GM23338 (cell line): ENCODE data around the gene GNB3. TPM values are rescaled to one million over a fixed set of nuclear protein-coding genes. Genes with fewer than 3 reads are reported as not detected.

ENCODE experiments used
- ATAC-seq: fragments of 200-7000 bp; cut with Tn5 transposase; 3 replicates; pipeline ENCODE4 v1.9.1; 2020
- DNase-seq: peaks from one replicate; pipeline ENCODE4 v3.0.0-alpha.2; 2015; ENCODE audit warnings: low spot score
- H2AFZ ChIP-seq: fragments of 200-600 bp; sonication (generic); 2 replicates; pipeline ENCODE4 v1.8.0; 2016; ENCODE audit warnings: antibody characterized with exemption, mild to moderate bottlenecking, moderate library complexity
- H3F3A ChIP-seq: fragments of 200-600 bp; sonication (generic); replicated peaks from 2 replicates; pipeline ENCODE4 v1.8.0; 2017; ENCODE audit warnings: antibody characterized with exemption, mixed run types, low read depth
- H3K27ac ChIP-seq: fragments of 200-600 bp; sonication (generic); 2 replicates; pipeline ENCODE4 v1.6.1; 2016; ENCODE audit warnings: low read depth
- H3K27me3 ChIP-seq: fragments of 200-600 bp; sonication (generic); 2 replicates; pipeline ENCODE4 v1.8.0; 2016; ENCODE audit warnings: mild to moderate bottlenecking, mixed run types, moderate library complexity; ENCODE audit not compliant: insufficient read depth
- H3K36me3 ChIP-seq: fragments of 200-600 bp; sonication (generic); 2 replicates; pipeline ENCODE4 v1.8.0; 2016; ENCODE audit warnings: mild to moderate bottlenecking; ENCODE audit not compliant: insufficient read depth
- H3K4me1 ChIP-seq: fragments of 200-600 bp; sonication (generic); 2 replicates; pipeline ENCODE4 v1.8.0; 2016; ENCODE audit warnings: mild to moderate bottlenecking, moderate library complexity; ENCODE audit not compliant: insufficient read depth
- H3K4me2 ChIP-seq: fragments of 200-600 bp; sonication (generic); 2 replicates; pipeline ENCODE4 v1.7.1; 2017; ENCODE audit warnings: mixed run types
- H3K4me3 ChIP-seq: fragments of 200-600 bp; sonication (generic); 2 replicates; pipeline ENCODE4 v1.6.1; 2016; ENCODE audit warnings: mixed run types
- H3K79me2 ChIP-seq: fragments of 200-600 bp; sonication (generic); replicated peaks from 2 replicates; pipeline ENCODE4 v1.8.0; 2017; ENCODE audit warnings: mild to moderate bottlenecking; ENCODE audit not compliant: insufficient read depth
- H3K9me2 ChIP-seq: fragments of 200-600 bp; sonication (generic); 2 replicates; pipeline ENCODE4 v1.8.0; 2017; ENCODE audit not compliant: insufficient read depth
- H4K20me1 ChIP-seq: fragments of 200-600 bp; sonication (generic); replicated peaks from 2 replicates; pipeline ENCODE4 v1.8.0; 2017; ENCODE audit warnings: mild to moderate bottlenecking; ENCODE audit not compliant: insufficient read depth
- H3K27ac Mint-ChIP-seq: 2 replicates; pipeline ENCODE4 v1.8.0; 2020; ENCODE audit warnings: inconsistent platforms, mild to moderate bottlenecking, moderate library complexity, mixed read lengths
- H3K27me3 Mint-ChIP-seq: 3 replicates; pipeline ENCODE4 v1.8.0; 2022; ENCODE audit warnings: low read depth, mild to moderate bottlenecking, moderate library complexity, mixed read lengths, inconsistent platforms; ENCODE audit not compliant: insufficient read depth, poor library complexity
- H3K36me3 Mint-ChIP-seq: 3 replicates; pipeline ENCODE4 v1.8.0; 2021; ENCODE audit warnings: low read depth, mild to moderate bottlenecking, inconsistent platforms, moderate library complexity, mixed read lengths
- H3K4me1 Mint-ChIP-seq: 3 replicates; pipeline ENCODE4 v1.8.0; 2020; ENCODE audit warnings: mild to moderate bottlenecking, inconsistent platforms, mixed read lengths
- H3K4me3 Mint-ChIP-seq: 3 replicates; pipeline ENCODE4 v1.8.0; 2021; ENCODE audit warnings: moderate library complexity, mild to moderate bottlenecking, inconsistent platforms, mixed read lengths
- H3K9me3 Mint-ChIP-seq: 3 replicates; pipeline ENCODE4 v1.8.0; 2020; ENCODE audit warnings: moderate library complexity, mild to moderate bottlenecking, inconsistent platforms, mixed read lengths
- CREB1 ChIP-seq: fragments of 250-450 bp; sonication (Bioruptor Pico); IDR thresholded peaks from 2 replicates; pipeline ENCODE4 v1.5.0; 2020; ENCODE audit warnings: low read depth, mild to moderate bottlenecking, moderate library complexity
- NANOG ChIP-seq: IDR thresholded peaks from 2 replicates; pipeline ENCODE4 v1.6.1; 2016; ENCODE audit warnings: antibody characterized with exemption, borderline replicate concordance
- POLR2AphosphoS5 ChIP-seq: IDR thresholded peaks from 2 replicates; pipeline ENCODE4 v1.6.1; 2016; ENCODE audit warnings: antibody characterized with exemption, low read depth
- REST ChIP-seq: IDR thresholded peaks from one replicate; pipeline ENCODE4 v1.6.1; 2018; ENCODE audit warnings: antibody characterized with exemption; ENCODE audit not compliant: unreplicated experiment
- STAT1 ChIP-seq: IDR thresholded peaks from one replicate; pipeline ENCODE4 v1.6.1; 2016; ENCODE audit warnings: antibody characterized with exemption; ENCODE audit not compliant: unreplicated experiment
- ZNF114 ChIP-seq: fragments of 250-450 bp; sonication (Bioruptor Pico); IDR thresholded peaks from 2 replicates; pipeline ENCODE4 v1.5.0; 2020; ENCODE audit warnings: mild to moderate bottlenecking, moderate library complexity
- ZNF462 ChIP-seq: fragments of 250-450 bp; sonication (Bioruptor Pico); IDR thresholded peaks from 2 replicates; pipeline ENCODE4 v1.5.0; 2020; ENCODE audit warnings: mild to moderate bottlenecking, moderate library complexity
- polyA plus RNA-seq: library from polyadenylated mRNA; unstranded; fragments of >200 nt; fragmentation: Nextera tagmentation; extraction: Ambion mirVana; gene quantifications from 2 replicates; pipeline ENCODE4 v1.2.1, GENCODE V29; 2016
- total RNA-seq: library from RNA; depleted of rRNA; stranded (reverse); fragments of >200 nt; shearing (Covaris generic); gene quantifications from 2 replicates; pipeline ENCODE4 v1.2.3, GENCODE V29; 2014

Gene GNB3
- total and polyA plus RNA-seq, 2 experiments from 2014 or later: 5.4 to 8.2 TPM

GRCh38 chr12:6813363-6813762 lies 27.4 kb upstream of the GNB3 start (continued):
- TF ChIP-seq REST (no peak), NANOG (no peak)

- Histone ChIP-seq H3K4me2 (no peak overlapping the region), H3K36me3 (no peaks in the 10 kb centered on the region), H3K9me2 (no peaks in the 10 kb centered on the region), H3K27ac (no peak overlapping the region), H3K4me3 (no peak overlapping the region), H4K20me1 (no peaks in the 10 kb centered on the region), H3K4me1 (peaks cover 29% of the 10 kb centered on the region), H3K79me2 (no peaks in the 10 kb centered on the region), H3K27me3 (peaks cover 19% of the 10 kb centered on the region), H2AFZ (no peak overlapping the region), H3F3A (peaks cover 8% of the 10 kb centered on the region; the same call in 1 of the 2 replicates)
- DNase-seq (no peak), ATAC-seq (no peak)
- H3K9me3 Mint-ChIP-seq: no peaks in the 10 kb centered on the region
- H3K27me3 Mint-ChIP-seq: peaks cover 41% of the 10 kb centered on the region
- H3K4me1 Mint-ChIP-seq: peaks cover 38% of the 10 kb centered on the region
- no peak overlapping the region for H3K4me3 Mint-ChIP-seq
- TF ChIP-seq STAT1 (no peak), CREB1 (no peak)
- H3K36me3 Mint-ChIP-seq: no peaks in the 10 kb centered on the region
- H3K27ac Mint-ChIP-seq: no peak overlapping the region
Measured at GRCh38 chr12:6816598-6816997, 24.1 kb upstream of the GNB3 start.

GRCh38 chr12:6817098-6817497 lies 23.6 kb upstream of the GNB3 start:
- no peak overlapping the region for H3K27ac ChIP-seq
- no peaks in the 10 kb centered on the region for H3K36me3 Mint-ChIP-seq
- no peaks in the 10 kb centered on the region for H4K20me1 ChIP-seq
- no peak for ATAC-seq
- peaks cover 21% of the 10 kb centered on the region for H3K27me3 ChIP-seq
- H3K27me3 Mint-ChIP-seq: peaks cover 41% of the 10 kb centered on the region
- no peak overlapping the region for H2AFZ ChIP-seq
- peaks cover 39% of the 10 kb centered on the region for H3K4me1 Mint-ChIP-seq
- no peaks in the 10 kb centered on the region for H3K9me3 Mint-ChIP-seq
- peaks cover 11% of the 10 kb centered on the region; the same call in 1 of the 2 replicates for H3F3A ChIP-seq
- H3K4me3 Mint-ChIP-seq: no peak overlapping the region; the same call in 2 of the 3 replicates
- H3K4me2 ChIP-seq: no peak overlapping the region
- no peak for DNase-seq
- no peak overlapping the region for H3K27ac Mint-ChIP-seq
- H3K4me3 ChIP-seq: no peak overlapping the region
- H3K4me1 ChIP-seq: peaks cover 30% of the 10 kb centered on the region
- H3K36me3 ChIP-seq: no peaks in the 10 kb centered on the region
- H3K79me2 ChIP-seq: no peaks in the 10 kb centered on the region
- H3K9me2 ChIP-seq: no peaks in the 10 kb centered on the region
- no peak for TF ChIP-seq ZNF462 (CRISPR knock-in tag)
- no peak for TF ChIP-seq ZNF114 (CRISPR knock-in tag)
- no peak for TF ChIP-seq NANOG
- TF ChIP-seq POLR2AphosphoS5: no peak
- TF ChIP-seq REST: no peak
